Loucy (cell line): ENCODE results near the gene KRT39.

ENCODE experiments used
- H2AFZ ChIP-seq: fragments of 200-600 bp; sonication (generic); 2 replicates; pipeline ENCODE4 v1.6.0; 2016; ENCODE audit warnings: antibody characterized with exemption, mild to moderate bottlenecking, low read length, moderate library complexity
- H3F3A ChIP-seq: fragments of 200-600 bp; 2 replicates; pipeline ENCODE4 v1.6.0; 2016; ENCODE audit warnings: antibody characterized with exemption, low read depth, mild to moderate bottlenecking
- H3K27me3 ChIP-seq: fragments of 200-600 bp; sonication (generic); 2 replicates; pipeline ENCODE4 v1.6.1; 2014; ENCODE audit warnings: low read length, mild to moderate bottlenecking; ENCODE audit not compliant: insufficient read depth, poor library complexity, severe bottlenecking
- H3K36me3 ChIP-seq: fragments of 200-600 bp; sonication (generic); 2 replicates; pipeline ENCODE4 v1.6.1; 2016; ENCODE audit warnings: low read length; ENCODE audit not compliant: insufficient read depth
- H3K4me1 ChIP-seq: fragments of 200-600 bp; sonication (generic); 2 replicates; pipeline ENCODE4 v1.5.1; 2014; ENCODE audit warnings: low read length, mild to moderate bottlenecking; ENCODE audit not compliant: insufficient read depth, poor library complexity, severe bottlenecking
- H3K4me2 ChIP-seq: fragments of 200-600 bp; sonication (generic); 2 replicates; pipeline ENCODE4 v1.6.0; 2014; ENCODE audit warnings: antibody characterized with exemption, low read length, low read depth, mild to moderate bottlenecking; ENCODE audit not compliant: poor library complexity, severe bottlenecking
- H3K4me3 ChIP-seq: fragments of 200-600 bp; sonication (generic); 2 replicates; pipeline ENCODE4 v1.5.1; 2014; ENCODE audit warnings: low read length, mild to moderate bottlenecking, mixed read lengths; ENCODE audit not compliant: poor library complexity, severe bottlenecking
- H3K79me2 ChIP-seq: fragments of 200-600 bp; sonication (generic); 2 replicates; pipeline ENCODE4 v1.6.1; 2014; ENCODE audit warnings: low read length; ENCODE audit not compliant: insufficient read depth
- H3K9ac ChIP-seq: fragments of 200-600 bp; sonication (generic); 2 replicates; pipeline ENCODE4 v1.6.0; 2014; ENCODE audit warnings: mild to moderate bottlenecking, low read depth, low read length, moderate library complexity; ENCODE audit not compliant: poor library complexity, severe bottlenecking
- H3K9me2 ChIP-seq: fragments of 200-600 bp; sonication (generic); replicated peaks from 2 replicates; pipeline ENCODE4 v1.6.1; 2016; ENCODE audit warnings: low read depth, low read length, mixed read lengths
- H3K9me3 ChIP-seq: fragments of 200-600 bp; sonication (generic); 2 replicates; pipeline ENCODE4 v1.6.1; 2014; ENCODE audit warnings: mild to moderate bottlenecking, antibody characterized with exemption, low read length, low read depth; ENCODE audit not compliant: insufficient read depth
- H4K20me1 ChIP-seq: fragments of 200-600 bp; sonication (generic); 2 replicates; pipeline ENCODE4 v1.6.0; 2014; ENCODE audit warnings: antibody characterized with exemption, low read length, mild to moderate bottlenecking; ENCODE audit not compliant: insufficient read depth, poor library complexity, severe bottlenecking
- EZH2phosphoT487 ChIP-seq: fragments of 200-600 bp; IDR thresholded peaks from 2 replicates; pipeline ENCODE4 v1.6.1; 2018; ENCODE audit warnings: antibody characterized with exemption, mild to moderate bottlenecking, moderate library complexity, borderline replicate concordance
- TF ChIP-seq, protein P1 (sequence below): fragments of 200-600 bp; sonication (generic); conservative IDR thresholded peaks from 2 replicates; pipeline ENCODE4 v1.5.1; 2014; ENCODE audit warnings: mild to moderate bottlenecking, antibody characterized with exemption, low read length

KRT39 gene

DNA sequence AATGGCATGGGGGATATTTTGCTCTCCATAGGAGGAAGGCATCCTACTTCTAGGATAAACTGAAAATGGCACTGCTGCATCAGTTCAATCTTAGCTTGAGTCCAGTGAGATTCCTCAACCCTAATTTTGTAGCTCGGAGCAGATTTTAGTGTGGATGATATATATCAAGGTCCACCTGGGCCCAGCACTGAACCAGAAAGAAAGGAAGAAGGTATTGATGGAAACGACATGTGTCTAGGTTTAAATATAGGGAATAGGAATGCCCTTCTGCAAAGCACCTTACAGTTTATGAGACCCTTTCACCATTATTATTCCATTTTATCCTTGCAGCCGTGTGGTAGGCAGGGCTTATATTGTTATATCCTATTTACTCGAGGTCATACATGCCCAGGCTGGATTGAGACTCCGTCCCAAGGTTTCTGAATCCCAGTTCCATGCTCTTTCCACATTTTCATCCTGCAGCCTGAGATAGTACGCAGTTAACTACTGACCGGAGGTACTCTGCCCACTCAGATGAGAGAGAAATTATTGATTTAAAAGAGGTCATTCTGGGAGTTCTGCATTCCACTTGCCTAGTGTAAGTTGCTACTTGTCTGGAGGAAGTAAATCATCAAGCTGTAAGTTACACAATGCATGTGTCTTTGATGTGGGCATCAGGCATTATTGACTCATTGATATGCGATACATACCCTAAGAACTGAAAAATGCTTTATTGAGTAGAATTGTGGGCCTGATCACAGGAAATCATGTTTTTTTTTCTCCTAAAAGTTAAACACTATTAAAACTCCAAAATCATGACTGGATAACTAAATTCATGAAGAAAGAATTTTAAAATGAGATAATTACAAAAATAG is 10.1 kb downstream of the KRT39 start:
- Histone ChIP-seq H3F3A (no peaks in the 10 kb centered on the region), H3K9me2 (no peaks in the 10 kb centered on the region), H3K79me2 (no peaks in the 10 kb centered on the region), H3K4me2 (no peak overlapping the region), H4K20me1 (no peaks in the 10 kb centered on the region), H3K36me3 (no peaks in the 10 kb centered on the region), H3K4me3 (no peak overlapping the region), H3K9ac (no peak overlapping the region), H3K27me3 (peaks cover 6% of the 10 kb centered on the region), H2AFZ (no peak overlapping the region), H3K4me1 (no peaks in the 10 kb centered on the region), H3K9me3 (no peaks in the 10 kb centered on the region)
- TF ChIP-seq, protein P1, sequence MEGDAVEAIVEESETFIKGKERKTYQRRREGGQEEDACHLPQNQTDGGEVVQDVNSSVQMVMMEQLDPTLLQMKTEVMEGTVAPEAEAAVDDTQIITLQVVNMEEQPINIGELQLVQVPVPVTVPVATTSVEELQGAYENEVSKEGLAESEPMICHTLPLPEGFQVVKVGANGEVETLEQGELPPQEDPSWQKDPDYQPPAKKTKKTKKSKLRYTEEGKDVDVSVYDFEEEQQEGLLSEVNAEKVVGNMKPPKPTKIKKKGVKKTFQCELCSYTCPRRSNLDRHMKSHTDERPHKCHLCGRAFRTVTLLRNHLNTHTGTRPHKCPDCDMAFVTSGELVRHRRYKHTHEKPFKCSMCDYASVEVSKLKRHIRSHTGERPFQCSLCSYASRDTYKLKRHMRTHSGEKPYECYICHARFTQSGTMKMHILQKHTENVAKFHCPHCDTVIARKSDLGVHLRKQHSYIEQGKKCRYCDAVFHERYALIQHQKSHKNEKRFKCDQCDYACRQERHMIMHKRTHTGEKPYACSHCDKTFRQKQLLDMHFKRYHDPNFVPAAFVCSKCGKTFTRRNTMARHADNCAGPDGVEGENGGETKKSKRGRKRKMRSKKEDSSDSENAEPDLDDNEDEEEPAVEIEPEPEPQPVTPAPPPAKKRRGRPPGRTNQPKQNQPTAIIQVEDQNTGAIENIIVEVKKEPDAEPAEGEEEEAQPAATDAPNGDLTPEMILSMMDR: no peak
- no peak for TF ChIP-seq EZH2phosphoT487

DNA sequence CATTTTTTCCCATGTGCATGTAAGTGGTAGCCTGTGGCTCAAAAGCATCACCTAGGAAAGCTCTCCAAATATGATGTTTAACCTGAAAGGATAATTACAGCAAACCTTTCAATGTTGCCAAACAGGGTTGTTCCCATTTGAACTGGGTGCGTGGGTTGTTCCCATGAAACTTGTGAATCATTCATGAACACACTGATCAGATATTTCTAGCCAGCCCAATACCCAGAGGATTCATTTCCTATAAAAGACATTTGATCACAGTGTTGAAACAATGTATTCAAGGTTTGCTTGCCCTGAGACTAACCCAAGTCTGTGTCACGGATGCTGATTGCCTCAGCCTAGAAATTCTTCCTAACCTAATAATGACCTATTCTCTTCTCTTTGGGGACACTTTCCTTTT is 12.9 kb downstream of the KRT39 start:
- Histone ChIP-seq H3K9ac (no peak overlapping the region), H3K9me2 (no peaks in the 10 kb centered on the region), H3K4me2 (no peak overlapping the region), H3K36me3 (no peaks in the 10 kb centered on the region), H3K4me3 (no peak overlapping the region), H3F3A (no peaks in the 10 kb centered on the region), H2AFZ (no peak overlapping the region), H3K9me3 (no peaks in the 10 kb centered on the region), H3K4me1 (no peaks in the 10 kb centered on the region), H3K27me3 (peaks cover 6% of the 10 kb centered on the region), H3K79me2 (no peaks in the 10 kb centered on the region), H4K20me1 (no peaks in the 10 kb centered on the region)
- TF ChIP-seq, protein P1: no peak
- no peak for TF ChIP-seq EZH2phosphoT487

- H3K9me3 ChIP-seq: no peaks in the 10 kb centered on the region
- H3K4me2 ChIP-seq: no peak overlapping the region
- no peaks in the 10 kb centered on the region for H3K4me1 ChIP-seq
- H4K20me1 ChIP-seq: no peaks in the 10 kb centered on the region
- H3F3A ChIP-seq: no peaks in the 10 kb centered on the region
- no peaks in the 10 kb centered on the region for H3K36me3 ChIP-seq
- H2AFZ ChIP-seq: no peak overlapping the region
- H3K4me3 ChIP-seq: no peak overlapping the region
- peaks cover 6% of the 10 kb centered on the region for H3K27me3 ChIP-seq
- no peak overlapping the region for H3K9ac ChIP-seq
- TF ChIP-seq EZH2phosphoT487: no peak
- TF ChIP-seq, protein P1: no peak
- H3K79me2 ChIP-seq: no peaks in the 10 kb centered on the region
- H3K9me2 ChIP-seq: no peaks in the 10 kb centered on the region
Observed at GRCh38 chr17:40952661-40953060, 14.1 kb downstream of the KRT39 start.
